LHCN-M2 (cell line): ENCODE data around the gene ADAT2. TPM values are rescaled to one million over a fixed set of nuclear protein-coding genes. Genes with fewer than 3 reads are reported as not detected.

ENCODE experiments used
- DNase-seq: peaks from one replicate; pipeline ENCODE4 v3.0.0-alpha.2; 2012; ENCODE audit warnings: low read depth
- total RNA-seq: library from RNA; depleted of rRNA; stranded (reverse); fragments of >200 nt; gene quantifications from 2 replicates; pipeline ENCODE4 v1.2.3, GENCODE V29; 2014; rRNA removed

Gene ADAT2
- total RNA-seq, 1 experiment from 2014 or later, result 7.3 TPM

DNA sequence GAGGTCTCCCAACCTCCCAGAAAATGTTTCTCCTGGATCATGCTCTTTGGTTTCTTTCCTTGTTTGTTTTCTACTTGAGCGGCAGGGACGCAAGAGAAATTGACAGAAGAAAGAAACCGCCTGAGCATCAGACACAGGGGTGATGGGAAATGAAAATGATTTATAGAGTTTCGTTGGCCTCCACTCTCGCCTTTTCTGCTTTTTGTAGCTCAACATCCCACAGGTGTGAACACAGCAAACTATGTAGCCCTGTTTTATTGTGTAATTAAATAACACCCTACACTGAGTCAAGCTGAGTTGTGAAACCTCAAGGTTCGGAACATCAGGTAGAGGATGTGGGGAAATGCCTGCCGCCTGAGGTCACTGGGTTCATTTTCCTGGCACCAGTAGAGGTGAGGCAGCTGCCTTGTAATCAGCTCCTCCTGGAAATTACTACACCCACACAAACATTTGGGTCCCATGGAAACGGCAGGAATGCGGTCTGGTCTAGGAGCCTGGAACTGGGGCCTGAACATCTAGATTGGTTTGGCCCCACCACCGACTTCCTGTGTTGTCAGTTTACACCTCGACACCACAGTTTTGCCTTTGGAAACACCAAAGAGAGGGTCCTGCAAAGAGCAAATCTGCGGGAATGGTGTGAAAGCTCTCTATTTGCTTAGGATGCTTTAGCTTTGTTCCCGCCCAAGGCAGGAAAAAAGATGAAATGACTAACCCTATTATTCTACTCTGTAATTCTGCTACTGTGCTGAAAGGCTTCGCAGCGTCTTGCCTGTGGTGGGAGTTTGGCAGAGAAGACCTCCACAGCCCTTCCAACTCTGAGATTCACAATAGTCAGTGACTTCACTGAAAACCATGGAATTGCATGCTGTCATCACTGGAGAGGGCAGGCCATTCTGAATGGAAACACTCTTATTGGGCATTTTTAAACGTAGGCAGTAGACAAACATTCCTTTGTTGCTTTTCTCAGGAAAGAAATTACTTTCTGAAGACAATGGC lies 53.0 kb downstream of the ADAT2 start:
- DNase-seq, result peak; percentile 92

- DNase-seq, result no peak
These were observed 53.8 kb downstream of the ADAT2 start for GRCh38 chr6:143396497-143397226.

GRCh38 chr6:143395699-143396098 lies 54.8 kb downstream of the ADAT2 start:
- DNase-seq, result no peak

DNA sequence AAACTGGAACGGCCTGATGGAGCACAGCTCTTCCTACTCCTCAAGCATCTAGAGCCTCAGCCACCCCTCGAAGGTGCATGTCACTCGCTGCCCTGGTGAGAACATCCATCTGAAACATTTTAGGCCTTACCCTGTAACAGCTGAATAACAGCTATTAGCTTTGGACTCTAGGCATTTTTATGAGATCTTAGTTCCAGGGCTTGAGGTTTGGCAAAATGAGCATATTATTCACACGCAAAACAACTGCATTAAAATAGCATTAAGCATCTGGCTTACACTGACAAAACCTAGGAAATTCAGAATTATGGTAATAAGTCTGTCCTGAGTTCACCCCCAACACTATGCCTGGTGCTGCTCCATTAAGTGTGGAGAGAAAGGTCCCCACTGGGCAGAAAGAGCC lies 56.1 kb downstream of the ADAT2 start:
- peak; percentile 53 for DNase-seq

DNA sequence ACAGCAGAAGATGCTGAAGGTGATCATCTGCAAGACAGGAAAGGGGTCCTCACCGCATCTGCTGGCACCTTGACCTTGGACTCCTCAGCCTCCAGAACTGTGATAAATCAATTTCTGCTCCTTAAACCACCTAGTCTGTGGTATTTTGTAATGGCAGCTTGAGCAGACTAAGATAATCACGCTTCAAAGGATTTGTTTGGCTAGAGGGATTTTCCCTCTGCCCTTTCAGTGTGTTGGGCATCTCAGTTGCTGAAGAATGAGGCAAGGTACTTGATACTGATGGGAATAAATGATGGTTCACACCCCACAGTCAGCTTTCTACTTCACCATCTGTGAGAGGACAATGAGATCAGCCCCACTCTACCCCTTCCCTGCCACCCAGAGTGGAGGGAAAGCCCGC lies 60.2 kb downstream of the ADAT2 start:
- DNase-seq, result no peak

- no peak for DNase-seq
These were observed 64.9 kb downstream of the ADAT2 start for GRCh38 chr6:143385636-143386035.

DNA sequence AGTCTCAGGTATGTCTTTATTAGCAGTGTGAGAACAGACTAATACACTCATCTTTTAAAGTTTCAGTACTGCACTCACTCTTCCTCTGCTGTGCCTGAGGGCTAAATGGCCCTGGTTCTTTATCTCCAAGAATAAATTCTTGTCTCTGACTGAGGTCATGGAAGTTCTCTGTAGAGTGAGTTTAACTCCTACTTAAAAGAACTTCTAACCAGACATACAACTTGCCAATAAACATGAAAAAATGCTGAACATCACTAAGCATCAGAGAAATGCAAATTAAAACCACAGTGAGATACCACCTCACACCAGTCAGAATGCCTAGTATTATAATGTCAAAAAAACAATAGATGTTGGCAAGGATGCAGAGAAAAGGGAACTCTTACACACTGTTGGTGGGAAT lies 73.6 kb downstream of the ADAT2 start:
- no peak for DNase-seq

- DNase-seq, result no peak
These were observed 74.1 kb downstream of the ADAT2 start for GRCh38 chr6:143376375-143376774.

GRCh38 chr6:143375022-143375585 lies 75.4 kb downstream of the ADAT2 start:
- DNase-seq, result no peak

DNA sequence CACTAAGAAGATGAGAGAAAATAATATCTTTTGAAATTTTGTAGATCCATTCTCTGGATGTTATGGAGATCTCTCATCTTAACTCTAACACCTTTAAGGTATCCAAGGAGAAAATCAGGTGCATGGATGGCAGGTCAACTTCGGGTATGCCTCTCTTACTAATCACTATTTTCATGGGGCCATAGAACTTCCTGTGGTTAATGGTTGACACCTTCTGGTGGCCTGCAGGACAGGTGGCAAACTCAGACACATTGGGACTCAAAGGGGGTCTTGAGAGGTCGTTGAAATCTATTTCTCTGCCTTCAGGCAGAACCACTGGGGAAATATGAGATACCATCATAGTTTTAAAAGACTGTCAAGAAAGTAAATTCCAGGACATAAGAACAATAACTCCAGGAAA lies 76.5 kb downstream of the ADAT2 start:
- DNase-seq, result no peak

Other genes starting within 250 kb of the ADAT2 start
- 23.0 and 24.4 TPM in 2 replicates for gene PEX3, start 110 bp upstream of the ADAT2 start, total RNA-seq
- 94.8 and 95.8 TPM in 2 replicates for gene FUCA2, start 61.0 kb upstream of the ADAT2 start, total RNA-seq
- 32.3 and 35.0 TPM in 2 replicates for gene PHACTR2, start 227.3 kb upstream of the ADAT2 start, total RNA-seq